ENCODE measurements around the gene CNTN5. TPM values are rescaled to one million over a fixed set of nuclear protein-coding genes. Genes with fewer than 3 reads are reported as not detected.

The CNTN5 gene
- total RNA-seq, 1 experiment from 2014 or later: not detected

GRCh38 chr11:99391245-99391644 lies 370.5 kb downstream of the CNTN5 start:
- Histone ChIP-seq H3K18ac (ENCODE audit: insufficient read length, low read depth, low read length) (no peak overlapping the region), H3K4ac (ENCODE audit: low read depth, low read length) (no peak overlapping the region), H3K4me2 (ENCODE audit: insufficient read depth, insufficient read length, low read length) (no peak overlapping the region), H4K5ac (ENCODE audit: insufficient read length, low read depth, low read length) (no peak overlapping the region), H3T11ph (ENCODE audit: low read length) (no peak overlapping the region), H4K91ac (ENCODE audit: insufficient read length, low read depth, low read length) (no peak overlapping the region), H3K9ac (ENCODE audit: extremely low read depth, insufficient read length, low read length) (no peak overlapping the region), H3K56ac (ENCODE audit: insufficient read length, low read depth, low read length) (no peak overlapping the region), H2BK15ac (ENCODE audit: low read depth, low read length) (no peak overlapping the region), H3K79me2 (ENCODE audit: insufficient read depth, low read length) (no peaks in the 10 kb centered on the region), H2BK120ac (ENCODE audit: low read depth, low read length, poor library complexity, severe bottlenecking) (no peak overlapping the region), H2BK5ac (ENCODE audit: insufficient read length, low read length) (no peak overlapping the region), H3K23ac (ENCODE audit: insufficient read length, low read depth, low read length) (no peak overlapping the region), H2AFZ (ENCODE audit: low read length) (no peak overlapping the region), H4K8ac (replicated peaks; ENCODE audit: insufficient read length, low read depth, low read length) (no peak overlapping the region), H3K27me3 (ENCODE audit: insufficient read depth, low read length) (no peaks in the 10 kb centered on the region), H3K79me1 (ENCODE audit: insufficient read depth, low read depth, low read length, poor library complexity, severe bottlenecking) (no peaks in the 10 kb centered on the region), H3K14ac (ENCODE audit: insufficient read depth, low read length) (no peak overlapping the region), H3K27ac (ENCODE audit: insufficient read length, low read depth, low read length) (no peak overlapping the region), H3K9me3 (ENCODE audit: control insufficient read depth, low read depth, low read length) (no peaks in the 10 kb centered on the region), H2BK20ac (ENCODE audit: low read depth, low read length, poor library complexity, severe bottlenecking) (no peak overlapping the region), H3K23me2 (ENCODE audit: insufficient read length, low read depth, low read length, poor library complexity, severe bottlenecking) (no peaks in the 10 kb centered on the region), H4K20me1 (ENCODE audit: control insufficient read depth, insufficient read depth, insufficient read length) (no peaks in the 10 kb centered on the region), H2BK12ac (ENCODE audit: insufficient read length, low read depth, low read length) (no peak overlapping the region), H2AK5ac (ENCODE audit: insufficient read length, low read length) (no peak overlapping the region), H3K4me1 (ENCODE audit: insufficient read depth, low read length) (no peaks in the 10 kb centered on the region)
- Mint-ChIP-seq H3K27ac (peak overlapping the region in 1 of 3 experiments; percentile 27; a peak in 2 of 7 replicates), H3K36me3 (ENCODE audit: insufficient read depth in 1 of 3, low read depth in 3 of 3) (no peaks in the 10 kb centered on the region), H3K9me3 (no peaks in the 10 kb centered on the region), H3K4me3 (no peak overlapping the region), H3K27me3 (ENCODE audit: low read depth) (no peaks in the 10 kb centered on the region), H3K4me1 (no peaks in the 10 kb centered on the region)
- no peak for TF ChIP-seq CTCF (conservative IDR thresholded peaks at IDR 0.05)
- no CpG with 5 or more reads among the region's 4 CpGs for WGBS (ENCODE audit: extremely low coverage, insufficient read length, low lambda C conversion rate)
- no peak for DNase-seq
